SK-N-MC (cell line): ENCODE measurements around the gene AFP.
"Not testable (repeated sequence)": the region's sequence is repeated elsewhere in the genome, so short reads cannot be mapped to it uniquely, and the experiment has no call there.

Source experiments
- DNase-seq: peaks from one replicate; pipeline ENCODE4 v3.0.0-alpha.2; 2011; ENCODE audit warnings: low read depth, low spot score
- H3K27ac ChIP-seq: fragments of 200-600 bp; sonication (generic); 2 replicates; pipeline ENCODE4 v1.5.1; 2016; ENCODE audit warnings: mixed run types
- H3K36me3 ChIP-seq: fragments of 200-600 bp; sonication (generic); 2 replicates; pipeline ENCODE4 v1.6.1; 2017; ENCODE audit warnings: antibody characterized with exemption, low read length, mixed read lengths; ENCODE audit not compliant: insufficient read depth
- H3K4me3 ChIP-seq: fragments of 200-600 bp; sonication (generic); 2 replicates; pipeline ENCODE4 v1.5.1; 2016
- H3K9ac ChIP-seq: fragments of 200-600 bp; sonication (generic); 2 replicates; pipeline ENCODE4 v1.8.0; 2017; ENCODE audit warnings: mixed run types, mixed read lengths; ENCODE audit not compliant: insufficient read length
- H3K9me3 ChIP-seq: fragments of 200-600 bp; sonication (generic); 2 replicates; pipeline ENCODE4 v1.6.1; 2017; ENCODE audit warnings: low read depth, mild to moderate bottlenecking, antibody characterized with exemption, low read length, moderate library complexity, mixed read lengths
- EZH2 ChIP-seq: fragments of 200-600 bp; sonication (generic); IDR thresholded peaks from one replicate; pipeline ENCODE4 v1.6.1; 2017; ENCODE audit warnings: antibody characterized with exemption
- FOXP2 ChIP-seq: optimal IDR thresholded peaks from 2 replicates; pipeline ENCODE3; 2011; ENCODE audit warnings: mild to moderate bottlenecking, moderate library complexity; ENCODE audit not compliant: insufficient read depth; ENCODE audit errors: extremely low read length, control extremely low read depth
- POLR2AphosphoS5 ChIP-seq: IDR thresholded peaks from 2 replicates; pipeline ENCODE4 v1.6.1; 2012; ENCODE audit warnings: mild to moderate bottlenecking, low read depth, low read length, borderline replicate concordance

AFP gene

DNA sequence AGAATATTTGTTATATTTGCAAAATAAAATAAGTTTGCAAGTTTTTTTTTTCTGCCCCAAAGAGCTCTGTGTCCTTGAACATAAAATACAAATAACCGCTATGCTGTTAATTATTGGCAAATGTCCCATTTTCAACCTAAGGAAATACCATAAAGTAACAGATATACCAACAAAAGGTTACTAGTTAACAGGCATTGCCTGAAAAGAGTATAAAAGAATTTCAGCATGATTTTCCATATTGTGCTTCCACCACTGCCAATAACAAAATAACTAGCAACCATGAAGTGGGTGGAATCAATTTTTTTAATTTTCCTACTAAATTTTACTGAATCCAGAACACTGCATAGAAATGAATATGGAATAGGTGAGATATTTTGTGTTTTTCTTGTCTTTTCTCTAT, at the start of gene AFP:
Gene AFP, plus strand, starts transcription at position 238 of the 400 bp plus-strand sequence. Its CDS starts 42 bp downstream, at position 280.
- no peak within 1 kb of the TSS for H3K4me3 ChIP-seq
- H3K27ac ChIP-seq = no peak within 1 kb of the TSS
- no peak within 1 kb of the TSS for H3K9ac ChIP-seq
- TF ChIP-seq FOXP2 (no peak), EZH2 (no peak), POLR2AphosphoS5 (no peak)
- H3K36me3 ChIP-seq = no peaks in the 10 kb centered on the region
- H3K9me3 ChIP-seq = no peaks in the 10 kb centered on the region
- no peak for DNase-seq

DNA sequence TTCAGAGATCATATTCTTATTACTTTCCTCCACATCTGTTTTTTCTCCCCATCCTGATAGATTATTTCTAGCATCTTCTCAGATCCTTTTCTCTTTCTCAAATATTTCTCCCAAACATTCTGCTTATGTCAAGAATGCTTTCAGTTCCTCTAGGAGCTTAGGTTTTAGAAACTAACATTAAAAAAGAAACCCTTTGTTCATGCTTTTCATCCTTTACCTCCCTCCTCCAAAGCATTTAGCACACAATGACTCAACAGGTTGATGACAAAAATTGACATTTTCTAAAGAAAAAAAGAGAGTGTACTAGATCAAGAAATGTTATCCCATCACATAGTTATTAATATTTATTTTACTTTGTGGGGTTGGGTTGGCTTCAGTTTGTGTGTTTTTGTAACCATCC, 48.5 kb upstream of the AFP start:
- Histone ChIP-seq H3K9ac (no peak overlapping the region), H3K9me3 (no peaks in the 10 kb centered on the region), H3K4me3 (no peak overlapping the region), H3K27ac (no peak overlapping the region), H3K36me3 (no peaks in the 10 kb centered on the region)
- TF ChIP-seq FOXP2 = no peak
- no peak for TF ChIP-seq EZH2
- TF ChIP-seq POLR2AphosphoS5 = no peak
- no peak for DNase-seq

DNA sequence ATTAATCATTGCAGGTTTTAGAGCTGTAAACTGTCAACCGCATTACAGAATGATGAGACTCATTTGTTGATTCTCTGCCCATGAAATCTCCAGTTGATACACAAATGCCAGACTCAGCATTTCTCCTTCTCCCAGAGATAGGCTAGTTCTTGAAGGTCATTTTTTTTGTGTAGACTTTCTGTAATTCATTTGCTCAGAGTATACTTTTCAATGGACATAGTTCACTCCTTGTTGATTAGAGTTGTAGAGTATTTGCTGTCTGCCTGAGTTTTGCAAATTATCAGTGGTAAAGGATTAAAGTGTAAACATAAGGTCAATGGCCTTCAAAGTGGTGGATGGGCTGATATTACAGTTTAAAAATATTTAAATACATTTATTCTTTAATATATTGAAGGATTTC, 47.1 kb upstream of the AFP start:
- TF ChIP-seq POLR2AphosphoS5 (no peak), EZH2 (no peak), FOXP2 (no peak)
- DNase-seq = no peak

DNA sequence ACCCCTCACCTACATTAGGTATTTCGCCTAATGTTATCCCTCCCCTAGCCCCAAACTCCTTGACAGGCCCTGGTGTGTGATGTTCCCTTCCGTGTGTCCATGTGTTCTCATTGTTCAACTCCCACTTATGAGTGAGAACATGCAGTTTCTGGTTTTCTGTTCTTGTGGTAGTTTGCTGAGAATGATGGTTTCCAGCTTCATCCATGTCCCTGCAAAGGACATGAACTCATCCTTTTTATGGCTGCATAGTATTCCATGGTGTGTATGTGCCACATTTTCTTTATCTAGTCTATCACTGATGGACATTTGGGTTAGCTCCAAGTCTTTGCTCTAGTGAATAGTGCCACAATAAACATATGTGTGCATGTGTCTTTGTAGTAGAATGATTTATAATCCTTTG, 46.4 kb upstream of the AFP start:
- not testable (repeated sequence) for H3K9ac ChIP-seq, H3K36me3 ChIP-seq, H3K4me3 ChIP-seq, H3K9me3 ChIP-seq, H3K27ac ChIP-seq, DNase-seq

More for the DNA sequence above, 47.1 kb upstream of the AFP start:
- H3K9me3 ChIP-seq = no peaks in the 10 kb centered on the region
- H3K27ac ChIP-seq = no peak overlapping the region
- no peak overlapping the region for H3K9ac ChIP-seq
- H3K36me3 ChIP-seq = no peaks in the 10 kb centered on the region
- H3K4me3 ChIP-seq = no peak overlapping the region

DNA sequence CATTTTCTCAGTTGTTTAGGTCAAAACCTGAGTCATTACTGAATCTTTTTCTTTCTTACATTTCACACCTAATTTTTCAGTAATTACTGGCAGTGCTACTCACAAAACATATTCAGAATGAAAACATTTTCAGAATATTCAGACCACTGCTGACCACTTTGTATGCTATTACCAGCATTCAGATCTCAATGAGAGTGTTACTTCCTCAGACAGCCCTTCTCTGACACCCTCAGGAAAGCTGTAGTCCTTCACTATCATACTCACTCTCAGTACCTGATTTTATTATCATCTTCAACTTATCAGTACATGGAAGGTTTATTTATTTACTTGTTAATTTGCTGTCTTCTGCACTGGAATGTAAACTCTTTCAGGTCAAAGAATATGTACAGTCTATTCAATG, 44.2 kb upstream of the AFP start:
- H3K4me3 ChIP-seq = no peak overlapping the region
- DNase-seq = no peak
- no peak overlapping the region for H3K27ac ChIP-seq
- no peaks in the 10 kb centered on the region for H3K9me3 ChIP-seq
- TF ChIP-seq POLR2AphosphoS5 (no peak), FOXP2 (no peak), EZH2 (no peak)
- no peak overlapping the region for H3K9ac ChIP-seq
- no peaks in the 10 kb centered on the region for H3K36me3 ChIP-seq

DNA sequence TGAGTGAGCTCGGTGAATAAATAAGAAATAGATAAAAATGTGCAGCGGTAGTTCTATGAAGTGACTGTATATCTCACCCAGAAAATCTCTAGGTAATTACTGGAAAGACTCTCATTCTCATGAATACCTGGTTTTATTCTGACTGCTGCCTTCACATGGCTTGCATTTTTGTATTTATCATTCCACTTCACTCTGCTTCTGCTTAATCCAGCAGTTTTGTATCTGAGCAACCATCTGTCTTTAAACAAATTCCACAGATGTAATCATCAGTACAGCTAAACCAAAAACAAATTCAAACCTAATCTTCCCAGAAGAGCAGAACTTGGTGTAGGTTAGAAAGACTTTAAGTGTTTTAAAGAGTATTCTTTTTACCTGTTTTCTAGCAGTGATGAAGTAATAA, 43.1 kb upstream of the AFP start:
- Histone ChIP-seq H3K9ac (no peak overlapping the region), H3K9me3 (no peaks in the 10 kb centered on the region), H3K4me3 (no peak overlapping the region), H3K36me3 (no peaks in the 10 kb centered on the region), H3K27ac (no peak overlapping the region)
- no peak for DNase-seq
- TF ChIP-seq EZH2 = no peak
- no peak for TF ChIP-seq POLR2AphosphoS5
- no peak for TF ChIP-seq FOXP2

DNA sequence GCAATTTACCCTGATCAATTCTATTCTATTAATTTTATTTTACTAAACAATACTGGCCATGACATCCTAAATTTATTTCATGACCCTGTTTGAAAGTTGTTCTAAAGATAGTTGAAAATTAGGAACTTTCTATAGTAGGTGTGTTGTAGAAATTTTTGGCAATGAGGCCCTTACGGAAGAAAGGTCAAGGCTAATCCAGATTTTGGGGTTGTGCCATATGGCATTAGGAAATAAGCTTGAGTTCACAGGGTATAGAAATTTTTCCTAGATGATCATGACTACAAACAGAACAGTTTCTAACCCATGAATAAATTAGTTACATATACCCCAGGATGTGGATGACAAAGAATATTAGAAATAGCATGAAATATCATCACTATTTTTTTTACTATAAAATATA, 39.7 kb upstream of the AFP start:
- TF ChIP-seq EZH2 = no peak
- DNase-seq = no peak
- H3K36me3 ChIP-seq = no peaks in the 10 kb centered on the region
- no peaks in the 10 kb centered on the region for H3K9me3 ChIP-seq
- no peak overlapping the region for H3K27ac ChIP-seq
- H3K9ac ChIP-seq = no peak overlapping the region
- no peak overlapping the region for H3K4me3 ChIP-seq

DNA sequence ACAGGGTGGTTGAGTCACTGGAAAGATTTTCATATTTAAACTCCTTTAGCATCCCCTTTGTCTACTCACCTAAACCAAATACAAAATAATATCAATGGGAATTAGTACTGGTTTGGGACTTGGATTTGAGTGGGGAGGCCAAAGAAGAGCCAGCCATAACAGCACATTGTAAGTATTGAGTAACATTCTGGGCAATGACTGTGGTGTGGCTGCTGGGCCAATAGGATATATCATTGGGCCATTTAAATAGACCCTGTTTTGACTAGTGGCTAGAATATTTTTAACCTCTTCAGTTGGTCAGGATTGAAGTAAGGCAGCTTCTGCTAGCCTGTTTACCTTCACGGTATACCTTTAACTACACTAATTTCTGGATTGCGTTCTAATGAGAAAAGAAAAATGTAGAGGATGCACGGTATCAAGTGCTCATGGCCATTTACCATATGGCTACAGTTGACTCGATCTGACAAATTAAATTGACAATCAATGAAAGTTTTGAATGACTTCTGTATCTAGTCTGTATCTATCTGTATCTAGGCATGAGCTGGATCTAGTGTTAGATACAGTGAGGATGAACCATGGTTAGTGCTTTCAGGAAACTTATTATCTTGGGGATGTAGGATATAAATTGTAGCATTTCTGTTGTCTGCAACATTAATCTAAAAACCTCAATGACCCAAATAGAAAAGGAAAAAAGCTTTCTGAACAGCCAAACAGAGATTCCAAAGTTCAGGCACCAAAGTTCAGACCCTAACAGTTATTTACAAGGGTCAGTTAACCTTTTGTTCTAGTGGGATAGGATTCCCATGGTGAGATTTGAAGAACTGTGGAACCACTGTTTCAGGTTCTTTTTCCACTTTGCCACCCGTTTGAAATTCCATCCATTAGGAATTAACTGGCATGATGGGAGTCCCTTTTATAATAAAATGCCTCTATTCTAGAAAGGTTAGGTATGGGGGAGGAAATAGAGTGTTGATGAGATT, 38.7 kb upstream of the AFP start:
- no peak for TF ChIP-seq POLR2AphosphoS5
- TF ChIP-seq EZH2 = no peak
- TF ChIP-seq FOXP2 = no peak
- Histone ChIP-seq H3K4me3 (no peak overlapping the region), H3K9me3 (no peaks in the 10 kb centered on the region), H3K27ac (no peak overlapping the region), H3K36me3 (no peaks in the 10 kb centered on the region), H3K9ac (no peak overlapping the region)
- DNase-seq = no peak

DNA sequence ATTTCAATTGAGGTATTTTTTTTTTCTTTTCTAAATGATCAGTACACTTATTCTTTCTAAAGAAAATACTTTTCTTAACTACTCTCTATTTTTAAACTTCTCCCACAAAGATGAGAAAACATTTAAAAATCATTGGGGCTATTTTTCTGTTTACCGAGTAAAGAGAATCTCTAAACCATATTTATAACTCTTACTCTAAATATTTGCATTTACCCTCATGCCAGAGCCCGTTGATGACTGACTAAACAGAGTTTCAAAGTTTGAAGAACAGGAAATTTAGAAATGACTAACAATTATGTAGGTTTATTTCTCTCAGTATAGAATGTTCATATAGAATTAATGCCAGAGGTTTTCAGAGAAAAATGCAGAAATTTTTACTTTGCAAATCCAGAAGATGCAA, 34.6 kb upstream of the AFP start:
- H3K27ac ChIP-seq = no peak overlapping the region
- no peaks in the 10 kb centered on the region for H3K9me3 ChIP-seq
- no peak overlapping the region for H3K4me3 ChIP-seq
- H3K9ac ChIP-seq = no peak overlapping the region
- DNase-seq = no peak
- no peaks in the 10 kb centered on the region for H3K36me3 ChIP-seq
- no peak for TF ChIP-seq POLR2AphosphoS5
- TF ChIP-seq EZH2 = no peak
- TF ChIP-seq FOXP2 = no peak
